Activated naive CD4-positive, alpha-beta T cell (primary cell): ENCODE measurements around the gene RNF213.
"Not testable (repeated sequence)": the region's sequence is repeated elsewhere in the genome, so short reads cannot be mapped to it uniquely, and the experiment has no call there.

Experiments used
- DNase-seq, 4 experiments: peaks; one replicate each; lab custom pipeline; 2025; lab: John Stamatoyannopoulos, UW

RNF213 gene

GRCh38 chr17:80295146-80295545, 34.5 kb downstream of the RNF213 start:
- no peak for DNase-seq

GRCh38 chr17:80295559-80295958, 34.9 kb downstream of the RNF213 start:
- no peak for DNase-seq

- no peak for DNase-seq
These were observed 35.6 kb downstream of the RNF213 start for GRCh38 chr17:80296221-80296620.

- no peak for DNase-seq
These were observed 37.4 kb downstream of the RNF213 start for GRCh38 chr17:80297996-80298560.

- DNase-seq: not testable (repeated sequence)
These were observed 38.9 kb downstream of the RNF213 start for GRCh38 chr17:80299350-80300100.

GRCh38 chr17:80300756-80301155, 40.1 kb downstream of the RNF213 start:
- not testable (repeated sequence) for DNase-seq

GRCh38 chr17:80303824-80304223, 43.2 kb downstream of the RNF213 start:
- no peak for DNase-seq

- no peak for DNase-seq
These were observed 47.5 kb downstream of the RNF213 start for GRCh38 chr17:80307994-80308691.

GRCh38 chr17:80308692-80309517, 48.3 kb downstream of the RNF213 start:
- DNase-seq: no peak

- DNase-seq: no peak
These were observed 50.7 kb downstream of the RNF213 start for GRCh38 chr17:80311216-80311827.

- DNase-seq: no peak
These were observed 52.0 kb downstream of the RNF213 start for GRCh38 chr17:80312621-80313135.

- no peak for DNase-seq
These were observed 52.6 kb downstream of the RNF213 start for GRCh38 chr17:80313160-80313829.

- not testable (repeated sequence) for DNase-seq
These were observed 53.3 kb downstream of the RNF213 start for GRCh38 chr17:80313946-80314345.

- no peak for DNase-seq
These were observed 55.0 kb downstream of the RNF213 start for GRCh38 chr17:80315517-80316182.

- DNase-seq: no peak
These were observed 55.8 kb downstream of the RNF213 start for GRCh38 chr17:80316431-80316830.

GRCh38 chr17:80316927-80317705, 56.5 kb downstream of the RNF213 start:
- DNase-seq: no peak

- no peak for DNase-seq
These were observed 57.0 kb downstream of the RNF213 start for GRCh38 chr17:80317706-80317980.

- no peak for DNase-seq
These were observed 57.5 kb downstream of the RNF213 start for GRCh38 chr17:80318166-80318565.

GRCh38 chr17:80319262-80319998, 58.8 kb downstream of the RNF213 start:
- no peak for DNase-seq
